ENCODE data around the gene LDLRAD3.

LDLRAD3 gene

GRCh38 chr11:35932121-35932520 is 11.7 kb upstream of the LDLRAD3 start:
- Mint-ChIP-seq H3K4me3 (no peak overlapping the region), H3K36me3 (ENCODE audit: low read depth) (no peaks in the 10 kb centered on the region), H3K9me3 (no peaks in the 10 kb centered on the region), H3K27ac (no peak overlapping the region), H3K27me3 (ENCODE audit: low read depth) (peaks cover 10% of the 10 kb centered on the region), H3K4me1 (peaks cover 36% of the 10 kb centered on the region)
- TF ChIP-seq, protein P1, sequence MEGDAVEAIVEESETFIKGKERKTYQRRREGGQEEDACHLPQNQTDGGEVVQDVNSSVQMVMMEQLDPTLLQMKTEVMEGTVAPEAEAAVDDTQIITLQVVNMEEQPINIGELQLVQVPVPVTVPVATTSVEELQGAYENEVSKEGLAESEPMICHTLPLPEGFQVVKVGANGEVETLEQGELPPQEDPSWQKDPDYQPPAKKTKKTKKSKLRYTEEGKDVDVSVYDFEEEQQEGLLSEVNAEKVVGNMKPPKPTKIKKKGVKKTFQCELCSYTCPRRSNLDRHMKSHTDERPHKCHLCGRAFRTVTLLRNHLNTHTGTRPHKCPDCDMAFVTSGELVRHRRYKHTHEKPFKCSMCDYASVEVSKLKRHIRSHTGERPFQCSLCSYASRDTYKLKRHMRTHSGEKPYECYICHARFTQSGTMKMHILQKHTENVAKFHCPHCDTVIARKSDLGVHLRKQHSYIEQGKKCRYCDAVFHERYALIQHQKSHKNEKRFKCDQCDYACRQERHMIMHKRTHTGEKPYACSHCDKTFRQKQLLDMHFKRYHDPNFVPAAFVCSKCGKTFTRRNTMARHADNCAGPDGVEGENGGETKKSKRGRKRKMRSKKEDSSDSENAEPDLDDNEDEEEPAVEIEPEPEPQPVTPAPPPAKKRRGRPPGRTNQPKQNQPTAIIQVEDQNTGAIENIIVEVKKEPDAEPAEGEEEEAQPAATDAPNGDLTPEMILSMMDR (IDR thresholded peaks at IDR 0.05; ENCODE audit: unreplicated experiment in 3 of 3): no peak

GRCh38 chr11:35932681-35933319 is 11.1 kb upstream of the LDLRAD3 start:
- Mint-ChIP-seq H3K36me3 (ENCODE audit: low read depth) (no peaks in the 10 kb centered on the region), H3K27ac (no peak overlapping the region), H3K4me1 (peaks cover 33% of the 10 kb centered on the region), H3K27me3 (ENCODE audit: low read depth) (peaks cover 8% of the 10 kb centered on the region), H3K4me3 (no peak overlapping the region), H3K9me3 (no peaks in the 10 kb centered on the region)
- TF ChIP-seq, protein P1 (IDR thresholded peaks at IDR 0.05; ENCODE audit: unreplicated experiment in 3 of 3): no peak

- H3K4me3 Mint-ChIP-seq: no peak overlapping the region
- H3K4me1 Mint-ChIP-seq: peaks cover 33% of the 10 kb centered on the region
- H3K27me3 Mint-ChIP-seq (ENCODE audit: low read depth): peaks cover 4% of the 10 kb centered on the region
- H3K27ac Mint-ChIP-seq: peak overlapping the region in 2 of 3 experiments; percentile 63
- H3K36me3 Mint-ChIP-seq (ENCODE audit: low read depth): no peaks in the 10 kb centered on the region
- TF ChIP-seq, protein P1 (IDR thresholded peaks at IDR 0.05; ENCODE audit: unreplicated experiment in 3 of 3): no peak
- H3K9me3 Mint-ChIP-seq: no peaks in the 10 kb centered on the region
These were observed 10.5 kb upstream of the LDLRAD3 start for GRCh38 chr11:35933320-35933871.

- Mint-ChIP-seq H3K4me1 (peaks cover 33% of the 10 kb centered on the region), H3K27me3 (ENCODE audit: low read depth) (peaks cover 4% of the 10 kb centered on the region)
These were observed 9.6 kb upstream of the LDLRAD3 start for GRCh38 chr11:35934271-35934670.

DNA sequence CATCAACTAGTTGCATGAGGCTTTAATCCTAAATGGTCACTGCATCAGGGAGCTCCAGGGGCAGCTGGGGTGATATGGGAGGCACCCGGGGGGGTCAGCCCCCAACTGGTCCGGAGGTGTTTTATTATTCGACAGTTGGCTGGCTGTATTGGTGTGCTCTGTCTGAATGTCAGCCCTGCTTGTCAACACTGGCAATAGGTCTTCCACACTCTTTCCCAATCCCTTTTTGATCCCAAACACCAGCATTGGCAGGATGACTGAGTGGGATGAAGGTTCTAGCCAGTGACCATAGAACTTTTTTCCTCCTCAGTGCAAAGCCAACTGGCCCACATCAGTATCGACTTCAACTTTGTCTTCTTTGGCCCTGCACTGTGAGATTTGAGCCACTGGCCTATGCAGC is 8.9 kb upstream of the LDLRAD3 start:
- Mint-ChIP-seq H3K4me3 (no peak overlapping the region), H3K27me3 (ENCODE audit: low read depth) (peaks cover 4% of the 10 kb centered on the region), H3K9me3 (no peaks in the 10 kb centered on the region), H3K27ac (peak overlapping the region in 1 of 3 experiments; percentile 63), H3K36me3 (ENCODE audit: low read depth) (no peaks in the 10 kb centered on the region), H3K4me1 (peaks cover 33% of the 10 kb centered on the region)
- TF ChIP-seq, protein P1 (IDR thresholded peaks at IDR 0.05; ENCODE audit: unreplicated experiment in 3 of 3): no peak

More at GRCh38 chr11:35934271-35934670, 9.6 kb upstream of the LDLRAD3 start:
- no peaks in the 10 kb centered on the region for H3K36me3 Mint-ChIP-seq (ENCODE audit: low read depth)
- peak overlapping the region in 1 of 3 experiments; percentile 63 for H3K27ac Mint-ChIP-seq
- H3K9me3 Mint-ChIP-seq: no peaks in the 10 kb centered on the region
- TF ChIP-seq, protein P1 (IDR thresholded peaks at IDR 0.05; ENCODE audit: unreplicated experiment in 3 of 3): no peak
- no peak overlapping the region for H3K4me3 Mint-ChIP-seq

- Mint-ChIP-seq H3K9me3 (no peaks in the 10 kb centered on the region), H3K4me3 (no peak overlapping the region), H3K27ac (peak overlapping the region in 1 of 3 experiments; percentile 63), H3K36me3 (ENCODE audit: low read depth) (no peaks in the 10 kb centered on the region), H3K27me3 (ENCODE audit: low read depth) (peaks cover 4% of the 10 kb centered on the region), H3K4me1 (peaks cover 33% of the 10 kb centered on the region)
- TF ChIP-seq, protein P1 (IDR thresholded peaks at IDR 0.05; ENCODE audit: unreplicated experiment in 3 of 3): no peak
These were observed 8.5 kb upstream of the LDLRAD3 start for GRCh38 chr11:35935390-35935789.

All from nephron (organoid).